Muscle of arm (tissue), 12 donors: Measurements from ENCODE around the gene KLHL29. TPM values are rescaled to one million over a fixed set of nuclear protein-coding genes. Genes with fewer than 3 reads are reported as not detected.

Source experiments
- DNase-seq: peaks from one replicate; pipeline ENCODE4 v3.0.0-alpha.2; 2013
- polyA plus RNA-seq, 12 donors: library from polyadenylated mRNA; unstranded; fragments of 120-200 nt; gene quantifications; one replicate each; pipeline ENCODE4 v1.2.1, GENCODE V29; 2013; ENCODE audit not compliant: insufficient read length in 12 of 12

The KLHL29 gene
- polyA plus RNA-seq, 12 donors, result 5.4 to 13.6 (median 7.7) TPM; not detected in 1

DNA sequence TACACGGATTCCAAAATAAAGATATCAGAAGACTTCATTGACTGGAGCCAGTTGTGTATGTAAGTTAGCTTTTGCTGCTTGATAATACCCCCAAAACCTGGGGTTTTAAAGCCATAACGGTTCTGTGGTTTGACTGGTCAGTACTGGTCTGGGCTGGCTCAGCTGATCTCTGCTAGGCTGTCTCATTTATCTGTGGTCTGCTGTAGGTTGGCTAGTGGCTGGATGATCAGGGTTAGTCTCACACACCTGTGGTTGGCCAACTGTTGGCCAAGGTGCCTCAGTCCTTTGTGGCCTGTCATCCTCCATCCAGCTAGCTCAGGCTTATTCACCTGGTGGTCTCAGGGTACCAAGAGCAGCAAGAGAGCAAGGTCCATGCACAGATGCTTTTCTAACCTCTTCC, 183.2 kb downstream of the KLHL29 start:
- no peak for DNase-seq

DNA sequence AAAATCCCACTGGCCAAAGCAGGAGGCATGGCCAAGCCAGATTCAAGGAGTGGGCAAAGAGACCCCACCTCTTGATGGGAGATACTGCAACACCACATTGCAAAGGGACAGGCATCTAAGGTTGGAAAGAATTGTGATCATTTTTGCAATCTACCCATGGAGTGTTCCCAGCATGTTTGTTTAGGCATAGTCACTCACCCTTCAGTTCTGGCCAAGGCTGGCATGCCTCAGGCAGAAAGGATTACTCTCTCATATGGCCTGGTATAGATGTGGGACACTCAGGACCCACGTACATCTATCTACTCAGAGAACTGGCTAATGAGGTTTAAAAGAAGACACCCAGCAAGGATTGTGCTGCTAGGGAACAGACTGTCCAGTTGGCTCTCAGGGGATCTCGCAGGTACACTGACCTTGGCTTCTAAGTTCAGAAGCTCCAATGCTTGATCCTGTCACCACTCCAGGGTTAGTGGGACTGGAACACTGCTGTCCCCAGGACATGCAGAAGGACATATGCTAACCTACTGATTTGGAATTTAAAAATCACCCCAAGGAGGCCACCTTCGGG, 183.7 kb downstream of the KLHL29 start:
- no peak for DNase-seq

DNA sequence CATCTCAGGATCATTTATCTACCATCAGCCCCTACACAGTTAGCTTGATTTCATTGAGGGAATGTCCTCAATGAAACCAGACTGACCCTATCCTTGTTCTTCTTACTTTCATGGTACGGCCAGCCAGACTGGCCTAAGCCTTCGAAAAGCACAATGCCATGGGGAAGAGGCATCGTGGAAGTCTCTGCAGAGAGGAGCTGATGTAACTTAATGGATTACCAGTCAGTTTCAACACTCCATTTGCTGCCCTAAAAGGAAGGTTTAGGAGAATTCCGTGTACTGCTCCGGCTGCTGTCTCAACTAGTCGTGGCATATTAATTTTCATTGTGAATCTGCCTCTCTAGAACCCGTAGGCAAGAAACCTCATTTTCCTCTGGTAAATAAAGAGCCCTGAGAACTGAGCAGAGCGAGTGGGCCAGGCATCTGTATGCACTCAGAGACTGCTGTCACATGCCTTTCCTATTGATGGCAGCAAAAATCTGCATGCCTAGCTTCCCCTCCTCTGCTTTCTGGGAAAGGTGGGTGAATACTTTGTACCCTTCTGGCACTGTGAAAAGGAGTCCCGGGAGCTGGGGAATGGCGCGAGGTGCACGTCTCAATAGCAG, 184.9 kb downstream of the KLHL29 start:
- no peak for DNase-seq

DNA sequence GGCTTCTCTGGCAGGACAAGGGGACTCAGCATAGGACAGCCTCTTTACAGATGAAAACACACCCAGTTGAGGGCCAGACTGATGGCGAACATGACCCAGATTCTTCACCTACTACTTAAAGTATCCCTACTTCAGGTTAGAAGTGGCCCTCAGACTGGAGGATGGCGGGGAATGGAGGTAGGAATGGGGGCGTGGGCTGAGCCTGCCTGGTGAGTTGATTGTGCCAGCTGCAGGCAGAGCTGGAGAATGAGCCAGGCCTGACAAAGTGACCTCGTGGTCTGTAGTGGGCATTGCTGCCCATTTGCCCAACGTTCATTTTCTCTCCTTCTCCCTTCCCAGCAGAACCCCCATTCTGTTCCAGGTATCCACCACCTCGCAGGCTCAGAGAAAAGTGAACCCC, 186.1 kb downstream of the KLHL29 start:
- no peak for DNase-seq

DNA sequence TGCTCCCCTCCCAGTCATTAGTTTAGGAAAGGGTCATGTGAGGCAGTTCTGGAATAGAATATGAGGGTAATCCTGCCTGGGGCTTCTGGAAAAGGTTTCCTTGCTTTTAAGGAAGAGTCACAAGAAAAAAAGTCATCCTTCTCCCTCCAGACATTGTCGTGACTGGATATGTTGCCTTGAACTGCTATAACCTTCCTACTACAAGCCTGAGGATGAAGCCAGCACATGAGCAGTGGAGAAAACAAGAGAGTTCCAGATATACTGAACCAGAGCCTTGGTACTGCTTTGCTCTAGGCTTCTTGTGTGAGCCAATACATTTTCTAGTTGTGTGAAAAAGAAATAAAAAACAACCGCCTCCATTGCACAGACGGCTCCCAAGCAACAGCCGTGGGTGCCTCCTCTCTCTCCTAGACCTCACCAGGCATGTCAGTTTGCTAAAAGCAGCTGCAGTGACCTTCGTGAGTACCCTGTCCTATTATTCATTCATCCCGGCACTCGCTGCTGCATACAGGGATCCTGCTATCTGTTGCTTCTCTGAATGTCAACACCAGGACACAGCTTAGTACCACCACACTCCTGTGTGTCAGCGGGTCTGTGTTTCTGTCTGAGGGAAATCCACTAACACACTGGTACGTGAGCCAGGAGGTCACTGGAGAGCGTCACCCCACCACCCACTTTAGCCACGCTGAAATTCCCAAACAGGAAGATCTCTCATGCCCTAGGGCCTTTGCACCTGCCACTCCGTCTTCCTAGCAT, 186.7 kb downstream of the KLHL29 start:
- no peak for DNase-seq

DNA sequence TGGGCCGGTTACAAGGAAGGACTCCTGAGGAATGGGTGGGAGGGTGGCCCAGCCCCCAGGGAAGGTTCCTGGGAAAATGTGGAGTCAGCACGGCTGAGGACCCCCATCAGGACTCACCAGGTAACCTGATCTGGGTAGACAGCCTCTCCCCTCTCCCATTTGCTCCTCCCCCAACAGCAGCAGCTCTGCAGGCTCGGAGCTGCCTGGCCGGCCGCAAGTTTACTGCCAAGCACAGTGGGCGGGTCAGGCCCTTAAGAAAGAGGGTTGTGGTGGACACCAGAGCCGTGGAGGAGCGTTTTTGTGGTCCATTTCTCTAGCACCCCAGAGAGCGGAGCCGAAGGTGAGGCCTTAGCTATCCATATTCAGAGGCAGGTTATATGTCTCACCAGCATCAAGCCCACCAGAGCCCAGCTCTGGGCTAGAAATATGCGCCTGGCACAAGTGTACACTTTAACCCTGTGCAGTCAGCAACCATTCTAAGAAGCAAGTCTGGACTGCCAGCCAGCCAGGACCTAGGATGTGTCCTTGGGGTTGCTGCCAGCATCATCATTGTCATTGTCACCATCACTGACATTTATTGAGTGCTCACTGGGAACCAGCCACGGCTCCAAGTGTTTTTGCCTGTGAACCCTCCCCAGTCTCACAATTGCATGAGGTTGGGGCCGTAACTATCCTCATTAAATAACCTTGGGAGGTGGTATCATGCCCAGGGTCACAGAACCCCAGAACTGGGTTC, 190.1 kb downstream of the KLHL29 start:
- DNase-seq, result no peak

DNA sequence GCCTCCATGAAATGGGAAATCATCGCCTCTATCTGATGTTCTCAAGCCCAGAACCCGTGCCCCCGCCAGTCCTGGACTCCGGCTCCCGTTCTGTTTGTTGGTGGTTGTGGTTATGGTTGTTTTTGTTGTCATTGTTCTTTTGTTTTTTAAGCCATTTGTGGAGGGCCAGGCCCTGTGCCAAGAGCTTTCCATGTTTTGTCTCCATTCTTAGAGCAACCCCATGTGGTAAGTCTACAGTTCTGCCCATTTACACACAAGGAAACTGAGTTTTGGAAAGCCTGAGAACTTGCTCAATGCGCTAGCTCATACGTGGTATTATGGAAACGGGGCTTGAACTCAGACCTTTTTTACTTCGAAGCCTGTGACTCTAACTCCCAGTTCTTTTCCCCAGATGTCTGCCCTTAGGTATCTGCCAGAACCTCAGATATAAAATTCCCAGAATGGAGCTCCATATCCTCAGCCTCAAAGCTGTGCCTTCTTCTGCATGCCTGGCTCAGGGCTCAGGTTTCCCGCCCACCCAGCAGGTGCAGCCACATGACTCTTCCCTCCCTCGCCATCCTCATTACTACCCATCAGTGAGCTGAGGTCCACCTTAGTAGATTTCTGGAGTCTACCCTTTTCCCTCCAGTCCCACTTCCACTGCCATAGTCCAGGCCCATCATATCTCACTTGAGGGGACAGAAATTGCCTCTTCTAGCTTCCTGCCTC, 194.1 kb downstream of the KLHL29 start:
- DNase-seq, result no peak

- DNase-seq, result no peak
Observed at GRCh38 chr2:23579674-23580073, 194.7 kb downstream of the KLHL29 start.

GRCh38 chr2:23583467-23583866, 198.5 kb downstream of the KLHL29 start:
- DNase-seq, result no peak

- DNase-seq, result no peak
Observed at GRCh38 chr2:23584054-23584745, 199.2 kb downstream of the KLHL29 start.

DNA sequence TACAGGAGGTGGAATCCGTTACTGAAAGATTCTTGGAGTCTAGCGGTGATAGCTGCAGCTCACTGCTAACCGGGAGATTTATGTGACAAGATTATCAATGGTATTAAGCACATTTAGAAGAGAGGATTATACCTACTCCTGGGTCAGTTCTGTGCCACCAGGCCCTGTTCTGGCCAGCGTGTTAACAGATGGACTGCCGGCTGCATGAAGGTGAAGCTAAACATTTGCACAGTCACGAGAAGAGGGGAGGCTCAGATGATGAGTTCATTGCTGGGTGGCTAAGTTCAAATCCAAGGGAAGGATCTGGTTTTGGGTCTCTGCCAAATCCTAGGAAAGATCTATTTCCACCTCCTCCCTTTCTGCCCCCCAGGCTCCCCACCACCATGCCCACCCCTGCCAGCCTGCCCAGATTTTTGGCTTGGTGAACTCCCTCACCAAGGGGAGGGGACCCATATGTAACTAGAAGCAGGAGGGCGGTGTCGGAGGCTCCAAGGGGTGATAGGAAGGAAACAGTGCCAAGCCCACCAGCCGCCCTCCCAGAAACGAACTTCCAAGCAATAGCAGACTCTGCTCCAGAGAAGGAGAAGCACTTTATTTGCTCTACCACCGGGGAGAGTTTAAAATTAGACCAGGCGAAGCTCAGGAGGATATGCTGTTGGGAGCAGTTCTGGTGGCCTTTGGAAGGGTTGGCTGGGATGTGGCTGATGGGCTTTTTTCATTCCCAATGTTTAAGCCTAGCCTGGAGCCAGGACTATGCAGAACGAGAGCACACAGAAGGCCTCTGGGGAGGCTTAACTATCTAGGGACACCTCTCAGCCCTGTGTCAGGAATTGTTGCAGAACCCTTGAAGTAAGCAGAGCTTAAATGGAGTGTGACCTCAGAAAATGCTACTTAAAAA, 200.5 kb downstream of the KLHL29 start:
- no peak for DNase-seq

DNA sequence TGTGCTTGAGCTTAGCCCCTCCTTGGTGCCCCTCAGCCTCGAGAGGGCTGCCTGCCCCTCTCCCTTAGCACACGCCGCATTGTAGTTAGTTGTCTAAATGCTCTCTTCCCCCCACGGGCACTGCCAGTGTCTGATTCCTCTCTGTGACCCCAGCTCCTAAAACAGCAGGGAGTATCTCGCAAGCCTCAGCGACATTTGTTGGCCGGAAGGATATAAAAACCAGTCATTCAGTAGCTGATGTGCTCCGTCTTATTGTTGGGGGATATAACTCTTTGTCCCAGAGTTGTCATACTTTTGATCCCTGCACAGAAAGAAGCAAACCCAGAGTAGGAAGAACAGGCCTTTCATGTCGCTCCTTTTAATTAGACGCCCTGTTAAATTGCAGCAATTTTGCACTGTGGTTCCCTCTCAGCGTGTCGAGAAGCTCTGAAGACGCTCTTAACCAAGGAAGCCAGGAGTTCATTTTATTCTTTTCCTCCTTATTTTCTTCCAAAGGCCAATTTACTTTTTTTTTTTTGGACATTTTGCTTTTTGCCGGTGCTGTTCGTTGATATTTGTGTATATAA, 201.8 kb downstream of the KLHL29 start:
- DNase-seq, result no peak

DNA sequence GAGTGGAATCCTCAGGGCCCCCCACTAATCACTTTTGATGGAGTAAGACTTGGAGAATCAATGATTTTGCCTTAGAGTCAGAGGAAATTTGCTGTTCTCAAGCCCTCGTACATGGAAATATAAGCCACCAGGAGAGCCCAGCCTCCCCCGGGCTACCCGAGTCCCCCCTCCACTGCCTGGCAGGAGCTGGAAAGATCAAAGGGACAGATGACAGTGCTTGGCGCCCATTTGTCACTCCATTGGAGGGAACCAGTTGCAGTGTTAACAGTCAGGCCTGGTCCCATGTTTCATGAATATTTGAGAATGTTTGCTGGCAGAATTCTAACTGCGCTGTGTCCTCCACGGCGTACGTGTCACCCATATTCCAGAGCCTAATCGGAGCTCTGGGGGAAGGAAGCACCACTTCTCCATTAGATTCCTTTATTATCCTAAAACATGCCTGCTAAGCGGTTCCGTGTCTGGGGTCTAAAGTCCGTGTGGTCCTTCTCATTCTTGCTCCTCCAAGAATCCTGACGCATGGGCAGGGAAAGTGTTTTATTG, 202.4 kb downstream of the KLHL29 start:
- no peak for DNase-seq

DNA sequence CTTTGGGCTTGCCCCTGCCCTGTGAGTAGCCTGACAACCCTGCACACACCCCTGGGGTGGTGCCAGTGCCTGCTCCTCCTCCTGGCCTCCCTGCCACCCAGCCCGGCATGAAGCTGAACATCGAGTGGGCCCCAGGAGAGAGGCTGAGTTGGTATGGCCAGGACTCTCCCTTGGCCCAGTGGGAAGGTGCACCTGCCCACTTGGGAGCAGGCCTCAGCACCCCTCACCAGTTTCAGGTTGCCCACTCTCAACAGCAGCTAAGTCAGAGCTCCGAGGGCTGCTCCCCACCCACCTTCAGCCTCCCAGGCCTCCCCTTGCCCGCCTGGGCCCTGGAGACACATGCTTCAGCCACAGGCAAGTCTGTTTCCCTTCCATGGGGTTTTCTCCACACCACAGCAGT, 203.1 kb downstream of the KLHL29 start:
- DNase-seq, result no peak

GRCh38 chr2:23588508-23589201, 203.7 kb downstream of the KLHL29 start:
- no peak for DNase-seq

- no peak for DNase-seq
Observed at GRCh38 chr2:23589220-23589647, 204.3 kb downstream of the KLHL29 start.

DNA sequence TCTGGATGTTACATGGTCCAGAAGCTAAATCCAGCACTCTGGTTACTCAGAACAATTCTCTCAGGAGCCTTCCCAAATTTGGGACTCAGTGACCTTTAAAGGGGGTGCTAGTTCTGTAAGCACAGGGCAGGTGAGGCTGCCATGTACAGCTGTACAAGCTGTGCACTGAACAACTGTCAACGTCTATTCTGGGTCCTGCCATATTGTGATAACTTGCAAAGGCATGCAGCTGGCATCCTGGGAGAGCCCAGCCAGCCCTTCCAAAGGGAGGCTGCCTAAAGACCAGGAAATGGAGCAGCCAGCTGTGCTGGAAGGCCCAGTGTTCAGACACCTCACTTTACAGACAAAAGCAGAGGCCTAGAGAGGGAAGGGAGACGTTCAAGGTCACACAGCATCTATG, 204.8 kb downstream of the KLHL29 start:
- no peak for DNase-seq

GRCh38 chr2:23590241-23590869, 205.4 kb downstream of the KLHL29 start:
- DNase-seq, result no peak
